K562 (cell line): ENCODE results near the gene KISS1R. TPM values are rescaled to one million over a fixed set of nuclear protein-coding genes. Genes with fewer than 3 reads are reported as not detected.

Source experiments
- ATAC-seq: fragments of 200-7000 bp; cut with Tn5 transposase; 3 replicates; pipeline ENCODE4 v1.9.1; 2020; ENCODE audit warnings: moderate library complexity
- BruUV-seq: library from RNA; stranded (reverse); fragments of 400-500 nt; replicated peaks from 2 replicates; lab custom pipeline; 2021; lab: Mats Ljungman, UMichigan
- CTCF ChIA-PET: fragments of 300-600 bp; formaldehyde crosslinking; extraction: SDS; loops from one replicate; lab custom pipeline; 2021; ENCODE audit warnings: low intra/inter-chr PET ratio; lab: Yijun Ruan, JAX
- POLR2A ChIA-PET: fragments of 300-600, 350-650 bp; sonication (Branson Sonifier 250); formaldehyde crosslinking; extraction: SDS; loops from one replicate; lab custom pipeline; 2021; ENCODE audit warnings: antibody characterized with exemption, inconsistent platforms; lab: Yijun Ruan, JAX
- DNase-seq, 4 experiments: peaks; one replicate each; pipeline versions ENCODE4 v3.0.0 to v3.0.0-alpha.2; 2011 to 2018; ENCODE audit warnings: low spot score in 3 of 4, mixed read lengths in 3 of 4; ENCODE audit errors: extremely low read depth in 1 of 4
- FAIRE-seq: peaks from 2 replicates; lab custom pipeline; 2011; peaks lifted over from hg19 to GRCh38; lab: Jason Lieb, UNC
- H2AFZ ChIP-seq: 2 replicates; pipeline ENCODE4 v1.6.0; 2011; ENCODE audit warnings: low read depth, low read length, control low read depth, inconsistent platforms
- H3K27ac ChIP-seq: fragments of 200-600 bp; 3 replicates; pipeline ENCODE4 v1.8.0; 2011; ENCODE audit warnings: low read depth, mild to moderate bottlenecking, control low read depth, inconsistent platforms, low read length, moderate library complexity, mixed read lengths; ENCODE audit errors: extremely low read depth
- H3K27me3 ChIP-seq, 2 experiments: fragments of 300-600 bp in 1 of 2; 2 replicates in 1 of 2; 3 replicates in 1 of 2; pipeline versions ENCODE4 v1.6.0 to v1.8.0; 2011; ENCODE audit warnings: inconsistent platforms in 2 of 2, low read length in 2 of 2, mild to moderate bottlenecking in 1 of 2, mixed read lengths in 1 of 2, moderate library complexity in 1 of 2; ENCODE audit not compliant: control insufficient read depth in 2 of 2, insufficient read depth in 2 of 2
- H3K36me3 ChIP-seq: fragments of 300-600 bp; 3 replicates; pipeline ENCODE4 v1.8.0; 2011; ENCODE audit warnings: mild to moderate bottlenecking, low read length, inconsistent platforms; ENCODE audit not compliant: control insufficient read depth, insufficient read depth
- H3K4me1 ChIP-seq, 2 experiments: fragments of 200-600 bp in 1 of 2; replicated peaks in 1 of 2; 2 replicates in 1 of 2; 3 replicates in 1 of 2; pipeline versions ENCODE4 v1.5.1 to v1.8.0; 2011; ENCODE audit warnings: inconsistent platforms in 2 of 2, low read length in 2 of 2, mild to moderate bottlenecking in 1 of 2, mixed read lengths in 1 of 2, moderate library complexity in 1 of 2; ENCODE audit not compliant: control insufficient read depth in 2 of 2, insufficient read depth in 2 of 2
- H3K4me2 ChIP-seq: 2 replicates; pipeline ENCODE4 v1.6.1; 2011; ENCODE audit warnings: low read length, control low read depth, inconsistent platforms, mixed read lengths; ENCODE audit not compliant: insufficient read depth
- H3K4me3 ChIP-seq: fragments of 200-600 bp; sonication (generic), shearing (Covaris generic); 2 replicates; pipeline ENCODE4 v1.5.1; 2016; ENCODE audit warnings: control low read depth, inconsistent platforms
- H3K79me2 ChIP-seq: fragments of 200-600 bp; 3 replicates; pipeline ENCODE4 v1.8.0; 2011; ENCODE audit warnings: low read length, inconsistent platforms; ENCODE audit not compliant: control insufficient read depth, insufficient read depth
- H3K9ac ChIP-seq, 2 experiments: 2 replicates each; pipeline versions ENCODE4 v1.6.0 to v1.6.1; 2011; ENCODE audit warnings: low read depth in 2 of 2, low read length in 2 of 2, control low read depth in 1 of 2, inconsistent platforms in 1 of 2, mild to moderate bottlenecking in 1 of 2, mixed read lengths in 1 of 2; ENCODE audit not compliant: insufficient read depth in 1 of 2
- H3K9me1 ChIP-seq: one replicate; pipeline ENCODE4 v1.6.0; 2011; ENCODE audit warnings: inconsistent platforms, mild to moderate bottlenecking, low read length, moderate library complexity; ENCODE audit not compliant: control insufficient read depth, insufficient read depth
- H3K9me3 ChIP-seq: replicated peaks from 2 replicates; pipeline ENCODE4 v1.5.1; 2011; ENCODE audit warnings: low read depth, low read length, inconsistent platforms; ENCODE audit not compliant: control insufficient read depth, insufficient read depth
- H4K20me1 ChIP-seq: replicated peaks from 2 replicates; pipeline ENCODE4 v1.6.1; 2011; ENCODE audit warnings: low read length, inconsistent platforms, mixed read lengths; ENCODE audit not compliant: control insufficient read depth, insufficient read depth
- ARNT ChIP-seq, 2 experiments: fragments of 450-650 bp; IDR thresholded peaks; 2 replicates each; pipeline ENCODE4 v1.6.1; 2016; ENCODE audit warnings: mild to moderate bottlenecking in 1 of 2
- POLR2G ChIP-seq: fragments of 200-400 bp; formaldehyde crosslinking; IDR thresholded peaks from 2 replicates; pipeline ENCODE4 v1.6.1; 2017; ENCODE audit warnings: low read depth, mild to moderate bottlenecking, antibody characterized with exemption, low read length, moderate library complexity
- RBFOX2 ChIP-seq: fragments of 200-400 bp; formaldehyde crosslinking; IDR thresholded peaks from 2 replicates; pipeline ENCODE4 v1.6.1; 2017; ENCODE audit warnings: low read depth, mild to moderate bottlenecking, low read length, moderate library complexity
- SMARCA5 ChIP-seq: fragments of 450-650 bp; IDR thresholded peaks from 2 replicates; pipeline ENCODE4 v1.6.1; 2016
- ZFP36 ChIP-seq: fragments of 150-350 bp; IDR thresholded peaks from 2 replicates; pipeline ENCODE4 v1.6.1; 2018; ENCODE audit warnings: low read length, low read depth; ENCODE audit not compliant: partially characterized antibody
- WGBS: fragments of 100-300 bp; shearing (Covaris generic); methylation state at CpG from one replicate; pipeline ENCODE4 v1.1.6; 2016; ENCODE audit warnings: low coverage, mixed read lengths; ENCODE audit not compliant: insufficient coverage; ENCODE audit errors: missing lambda C conversion rate; 5-methylcytosine and 5-hydroxymethylcytosine counted together
- in situ Hi-C: fragments of 300-500 bp; cut with MboI; formaldehyde crosslinking; loops from 4 replicates; pipeline ENCODE4 v1.15.0; 2018; ENCODE audit warnings: inconsistent platforms, mixed read lengths
- intact Hi-C: fragments of 100-400 bp; cut with micrococcal nuclease; formaldehyde crosslinking; loops from 2 replicates; pipeline ENCODE4 v1.14.2; 2022
- polyA plus RNA-seq, 8 experiments: library from polyadenylated mRNA; depleted of rRNA in 4 of 8; stranded (reverse) in 5 of 8; unstranded in 3 of 8; fragments of >200 nt; fragmentation: Nextera tagmentation in 2 of 8; fragmentation: Illumina TruSeq in 1 of 8; extraction: Ambion mirVana in 2 of 8; extraction: Trizol in 1 of 8; gene quantifications; 2 replicates each; pipeline versions ENCODE4 v1.2.1 to v1.2.3, GENCODE V29; 2011 to 2014; ENCODE audit warnings: inconsistent platforms in 1 of 8, missing spikeins in 1 of 8
- total RNA-seq, 7 experiments: library from RNA; depleted of rRNA in 6 of 7; stranded (reverse); fragments of >200 nt in 6 of 7; fragmentation: Illumina TruSeq in 2 of 7; extraction: Trizol in 2 of 7; gene quantifications; 2 replicates each; pipeline versions ENCODE4 v1.2.1 to v1.2.3, GENCODE V29; 2011 to 2021; ENCODE audit warnings: low replicate concordance in 1 of 7
- TF ChIP-seq, protein P1 (sequence below), 2 experiments: fragments of 450-650 bp in 1 of 2; sonication (generic) in 1 of 2; formaldehyde crosslinking in 1 of 2; IDR thresholded peaks; 2 replicates each; pipeline versions ENCODE4 v1.7.1 to v1.9.0; 2016 to 2022; ENCODE audit warnings: inconsistent platforms in 1 of 2, mild to moderate bottlenecking in 1 of 2, missing genetic modification reagents in 1 of 2
- TF ChIP-seq, protein P2 (sequence below): fragments of 450-650 bp; IDR thresholded peaks from 2 replicates; pipeline ENCODE4 v1.6.1; 2016

Gene KISS1R
- total and polyA plus RNA-seq, 9 of the 15 experiments (the other 6 are each of a cell fraction or from before 2014, with no cell fraction given): 0.37 to 39.4 (median 2.0) TPM

DNA sequence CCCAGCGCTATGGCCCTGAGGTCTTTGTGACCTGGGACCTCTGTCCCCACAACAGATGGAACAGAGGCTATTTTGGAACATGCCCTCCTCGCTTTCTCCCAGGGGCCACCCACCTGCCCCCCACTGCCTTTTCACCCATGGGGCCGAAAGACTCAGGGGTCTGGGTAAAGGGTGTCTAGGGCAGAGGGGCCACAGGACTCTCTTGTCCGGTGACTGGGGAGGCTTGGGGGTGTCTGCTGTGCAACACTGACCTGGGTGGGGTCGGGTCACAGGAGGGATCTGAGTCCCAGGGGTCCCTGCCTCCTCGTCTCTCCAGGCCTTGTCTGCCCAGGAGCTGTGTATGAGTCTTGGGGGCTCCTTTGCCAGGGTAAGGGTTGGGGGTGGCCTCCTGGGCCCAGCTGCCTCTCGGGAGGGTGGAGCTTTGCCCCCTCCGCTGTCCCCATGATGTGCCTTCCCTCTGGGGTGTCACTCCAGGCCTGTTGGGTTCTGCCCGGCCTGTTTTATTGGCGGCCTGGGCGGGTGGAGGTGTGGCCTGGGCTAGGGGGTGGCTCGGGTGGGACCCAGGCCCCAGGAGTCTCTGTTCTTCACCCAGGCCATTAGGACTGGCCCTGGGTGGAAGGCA lies 10.8 kb downstream of the KISS1R start:
- no peak for ATAC-seq
- Histone ChIP-seq H3K9ac (peak overlapping the region; percentile 87 to 99; a peak in 3 of 4 replicates), H3K4me3 (peak overlapping the region; percentile 99), H3K9me1 (no peaks in the 10 kb centered on the region), H4K20me1 (no peaks in the 10 kb centered on the region; the same call in 1 of the 2 replicates), H3K4me2 (peak overlapping the region; percentile 34), H3K79me2 (peaks cover 80% of the 10 kb centered on the region), H3K4me1 (peaks cover 5 to 75% of the 10 kb centered on the region in 2 experiments; a peak in 4 of 5 replicates), H3K36me3 (peaks cover 45% of the 10 kb centered on the region; the same call in 2 of the 3 replicates), H3K27ac (peak overlapping the region; percentile 31), H3K9me3 (no peaks in the 10 kb centered on the region), H2AFZ (no peak overlapping the region), H3K27me3 (no peaks in the 10 kb centered on the region)
- FAIRE-seq: no peak
- intact Hi-C loops (no loop called here), in situ Hi-C loops (no loop called here)
- POLR2A ChIA-PET: no interaction called here
- 49% methylated on average over 12 of the region's 12 CpGs for WGBS
- DNase-seq: no peak
- BruUV-seq: no TSS peak
- CTCF ChIA-PET: no interaction called here
- no peak for TF ChIP-seq SMARCA5
- peak; percentile 38 for TF ChIP-seq RBFOX2
- no peak for TF ChIP-seq ZFP36
- peak; percentile 32 for TF ChIP-seq POLR2G
- TF ChIP-seq, protein P1, sequence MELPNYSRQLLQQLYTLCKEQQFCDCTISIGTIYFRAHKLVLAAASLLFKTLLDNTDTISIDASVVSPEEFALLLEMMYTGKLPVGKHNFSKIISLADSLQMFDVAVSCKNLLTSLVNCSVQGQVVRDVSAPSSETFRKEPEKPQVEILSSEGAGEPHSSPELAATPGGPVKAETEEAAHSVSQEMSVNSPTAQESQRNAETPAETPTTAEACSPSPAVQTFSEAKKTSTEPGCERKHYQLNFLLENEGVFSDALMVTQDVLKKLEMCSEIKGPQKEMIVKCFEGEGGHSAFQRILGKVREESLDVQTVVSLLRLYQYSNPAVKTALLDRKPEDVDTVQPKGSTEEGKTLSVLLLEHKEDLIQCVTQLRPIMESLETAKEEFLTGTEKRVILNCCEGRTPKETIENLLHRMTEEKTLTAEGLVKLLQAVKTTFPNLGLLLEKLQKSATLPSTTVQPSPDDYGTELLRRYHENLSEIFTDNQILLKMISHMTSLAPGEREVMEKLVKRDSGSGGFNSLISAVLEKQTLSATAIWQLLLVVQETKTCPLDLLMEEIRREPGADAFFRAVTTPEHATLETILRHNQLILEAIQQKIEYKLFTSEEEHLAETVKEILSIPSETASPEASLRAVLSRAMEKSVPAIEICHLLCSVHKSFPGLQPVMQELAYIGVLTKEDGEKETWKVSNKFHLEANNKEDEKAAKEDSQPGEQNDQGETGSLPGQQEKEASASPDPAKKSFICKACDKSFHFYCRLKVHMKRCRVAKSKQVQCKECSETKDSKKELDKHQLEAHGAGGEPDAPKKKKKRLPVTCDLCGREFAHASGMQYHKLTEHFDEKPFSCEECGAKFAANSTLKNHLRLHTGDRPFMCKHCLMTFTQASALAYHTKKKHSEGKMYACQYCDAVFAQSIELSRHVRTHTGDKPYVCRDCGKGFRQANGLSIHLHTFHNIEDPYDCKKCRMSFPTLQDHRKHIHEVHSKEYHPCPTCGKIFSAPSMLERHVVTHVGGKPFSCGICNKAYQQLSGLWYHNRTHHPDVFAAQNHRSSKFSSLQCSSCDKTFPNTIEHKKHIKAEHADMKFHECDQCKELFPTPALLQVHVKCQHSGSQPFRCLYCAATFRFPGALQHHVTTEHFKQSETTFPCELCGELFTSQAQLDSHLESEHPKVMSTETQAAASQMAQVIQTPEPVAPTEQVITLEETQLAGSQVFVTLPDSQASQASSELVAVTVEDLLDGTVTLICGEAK (IDR thresholded peaks at IDR 0.05): no peak
- TF ChIP-seq, protein P1 (CRISPR knock-in tag; IDR thresholded peaks at IDR 0.05): no peak
- TF ChIP-seq ARNT (IDR thresholded peaks at IDR 0.05): no peak
- TF ChIP-seq, protein P2, sequence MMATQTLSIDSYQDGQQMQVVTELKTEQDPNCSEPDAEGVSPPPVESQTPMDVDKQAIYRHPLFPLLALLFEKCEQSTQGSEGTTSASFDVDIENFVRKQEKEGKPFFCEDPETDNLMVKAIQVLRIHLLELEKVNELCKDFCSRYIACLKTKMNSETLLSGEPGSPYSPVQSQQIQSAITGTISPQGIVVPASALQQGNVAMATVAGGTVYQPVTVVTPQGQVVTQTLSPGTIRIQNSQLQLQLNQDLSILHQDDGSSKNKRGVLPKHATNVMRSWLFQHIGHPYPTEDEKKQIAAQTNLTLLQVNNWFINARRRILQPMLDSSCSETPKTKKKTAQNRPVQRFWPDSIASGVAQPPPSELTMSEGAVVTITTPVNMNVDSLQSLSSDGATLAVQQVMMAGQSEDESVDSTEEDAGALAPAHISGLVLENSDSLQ: peak; percentile 36; the same call in 1 of the 2 replicates
